Neural cell (in vitro differentiated cells): ENCODE results near the gene MYO7B. TPM values are rescaled to one million over a fixed set of nuclear protein-coding genes. Genes with fewer than 3 reads are reported as not detected.

Source experiments
- H2AFZ ChIP-seq: fragments of 200-600, 300-800 bp; sonication (generic), shearing (Covaris generic); 2 replicates; pipeline ENCODE4 v1.6.0; 2014; ENCODE audit warnings: low read depth, mild to moderate bottlenecking, antibody characterized with exemption, low read length, moderate library complexity
- H3F3A ChIP-seq: fragments of 200-600 bp; shearing (Covaris generic); 2 replicates; pipeline ENCODE4 v1.6.1; 2016; ENCODE audit warnings: mild to moderate bottlenecking, moderate library complexity, mixed read lengths, antibody characterized with exemption, low read length; ENCODE audit not compliant: insufficient read depth, poor library complexity, severe bottlenecking
- H3K27ac ChIP-seq: fragments of 200-600, 300-800 bp; sonication (generic), shearing (Covaris generic); 2 replicates; pipeline ENCODE4 v1.5.1; 2014; ENCODE audit warnings: mild to moderate bottlenecking, low read length, moderate library complexity
- H3K27me3 ChIP-seq: fragments of 300-800, 200-600 bp; sonication (generic), shearing (Covaris generic); 2 replicates; pipeline ENCODE4 v1.6.0; 2014; ENCODE audit warnings: mild to moderate bottlenecking, low read depth, low read length, moderate library complexity; ENCODE audit not compliant: insufficient read depth
- H3K36me3 ChIP-seq: fragments of 300-800, 200-600 bp; sonication (generic), shearing (Covaris generic); 2 replicates; pipeline ENCODE4 v1.5.1; 2014; ENCODE audit warnings: mild to moderate bottlenecking, antibody characterized with exemption, low read length, moderate library complexity; ENCODE audit not compliant: insufficient read depth
- H3K4me2 ChIP-seq: fragments of 300-800, 200-600 bp; sonication (generic), shearing (Covaris generic); 2 replicates; pipeline ENCODE4 v1.6.0; 2014; ENCODE audit warnings: mild to moderate bottlenecking, low read length
- H3K4me3 ChIP-seq: fragments of 300-800, 200-600 bp; sonication (generic), shearing (Covaris generic); 2 replicates; pipeline ENCODE4 v1.5.1; 2014; ENCODE audit warnings: mild to moderate bottlenecking, low read length, moderate library complexity
- H3K79me2 ChIP-seq: fragments of 200-600 bp; shearing (Covaris generic); replicated peaks from 2 replicates; pipeline ENCODE4 v1.6.0; 2014; ENCODE audit warnings: mild to moderate bottlenecking, low read length, moderate library complexity; ENCODE audit not compliant: insufficient read depth
- H3K9ac ChIP-seq: fragments of 300-800, 200-600 bp; sonication (generic), shearing (Covaris generic); 2 replicates; pipeline ENCODE4 v1.6.1; 2016; ENCODE audit warnings: mild to moderate bottlenecking, low read length, mixed read lengths
- H3K9me2 ChIP-seq: fragments of 200-600 bp; shearing (Covaris generic); 2 replicates; pipeline ENCODE4 v1.6.1; 2016; ENCODE audit warnings: mild to moderate bottlenecking, low read length, mixed read lengths; ENCODE audit not compliant: insufficient read depth
- H3K9me3 ChIP-seq: fragments of 200-600, 300-800 bp; sonication (generic), shearing (Covaris generic); 2 replicates; pipeline ENCODE4 v1.6.1; 2016; ENCODE audit warnings: mild to moderate bottlenecking, mixed run types, low read length, moderate library complexity, mixed read lengths
- H4K20me1 ChIP-seq: fragments of 200-600 bp; shearing (Covaris generic); 2 replicates; pipeline ENCODE4 v1.6.1; 2016; ENCODE audit warnings: mild to moderate bottlenecking, mixed run types; ENCODE audit not compliant: insufficient read depth
- CTCF ChIP-seq: fragments of 450-650 bp; IDR thresholded peaks from 2 replicates; pipeline ENCODE4 v1.5.1; 2014; ENCODE audit warnings: antibody characterized with exemption, mild to moderate bottlenecking, moderate library complexity; ENCODE audit not compliant: poor library complexity, severe bottlenecking
- EP300 ChIP-seq: fragments of 450-650 bp; conservative IDR thresholded peaks from 2 replicates; pipeline ENCODE4 v1.6.1; 2014; ENCODE audit warnings: antibody characterized with exemption, mild to moderate bottlenecking, moderate library complexity; ENCODE audit not compliant: poor library complexity, severe bottlenecking
- EZH2 ChIP-seq: fragments of 200-600, 300-800 bp; shearing (Covaris generic), sonication (generic); IDR thresholded peaks from 2 replicates; pipeline ENCODE4 v1.6.1; 2014; ENCODE audit warnings: antibody characterized with exemption, low read length, borderline replicate concordance, mild to moderate bottlenecking; ENCODE audit not compliant: insufficient read depth, poor library complexity, severe bottlenecking
- MXI1 ChIP-seq: fragments of 450-650 bp; conservative IDR thresholded peaks from 2 replicates; pipeline ENCODE4 v1.6.1; 2014; ENCODE audit warnings: antibody characterized with exemption, mild to moderate bottlenecking; ENCODE audit not compliant: poor library complexity, severe bottlenecking
- POLR2AphosphoS5 ChIP-seq: IDR thresholded peaks from 2 replicates; pipeline ENCODE4 v1.6.1; 2012
- RAD21 ChIP-seq: fragments of 450-650 bp; conservative IDR thresholded peaks from 2 replicates; pipeline ENCODE4 v1.6.1; 2014; ENCODE audit warnings: antibody characterized with exemption, mild to moderate bottlenecking, moderate library complexity
- REST ChIP-seq: IDR thresholded peaks from 2 replicates; pipeline ENCODE4 v1.6.1; 2012; ENCODE audit warnings: borderline replicate concordance
- SMC3 ChIP-seq: fragments of 450-650 bp; conservative IDR thresholded peaks from 2 replicates; pipeline ENCODE4 v1.6.1; 2014; ENCODE audit warnings: antibody characterized with exemption, mild to moderate bottlenecking, moderate library complexity; ENCODE audit not compliant: poor library complexity
- TAF1 ChIP-seq: IDR thresholded peaks from 2 replicates; pipeline ENCODE4 v1.6.1; 2012; ENCODE audit warnings: low read depth
- polyA plus RNA-seq: library from polyadenylated mRNA; depleted of rRNA; stranded (reverse); fragments of >200 nt; gene quantifications from 2 replicates; pipeline ENCODE4 v1.2.3, GENCODE V29; 2014

Gene MYO7B
- polyA plus RNA-seq, 1 donor from 2014 or later = 0.16 TPM

- no peak for TF ChIP-seq SMC3
- no peak for TF ChIP-seq RAD21
- no peak overlapping the region for H3K4me2 ChIP-seq
- H3K27ac ChIP-seq = no peak overlapping the region
- H3F3A ChIP-seq = no peaks in the 10 kb centered on the region
- H3K9me2 ChIP-seq = no peaks in the 10 kb centered on the region
- H3K27me3 ChIP-seq = no peaks in the 10 kb centered on the region
- H2AFZ ChIP-seq = no peak overlapping the region
- no peaks in the 10 kb centered on the region for H3K9me3 ChIP-seq
- no peak overlapping the region for H3K9ac ChIP-seq
- H3K79me2 ChIP-seq = no peaks in the 10 kb centered on the region
- no peaks in the 10 kb centered on the region for H4K20me1 ChIP-seq
- no peak overlapping the region for H3K4me3 ChIP-seq
- H3K36me3 ChIP-seq = no peaks in the 10 kb centered on the region
Measured at GRCh38 chr2:127575185-127575765, 39.8 kb downstream of the MYO7B start.

DNA sequence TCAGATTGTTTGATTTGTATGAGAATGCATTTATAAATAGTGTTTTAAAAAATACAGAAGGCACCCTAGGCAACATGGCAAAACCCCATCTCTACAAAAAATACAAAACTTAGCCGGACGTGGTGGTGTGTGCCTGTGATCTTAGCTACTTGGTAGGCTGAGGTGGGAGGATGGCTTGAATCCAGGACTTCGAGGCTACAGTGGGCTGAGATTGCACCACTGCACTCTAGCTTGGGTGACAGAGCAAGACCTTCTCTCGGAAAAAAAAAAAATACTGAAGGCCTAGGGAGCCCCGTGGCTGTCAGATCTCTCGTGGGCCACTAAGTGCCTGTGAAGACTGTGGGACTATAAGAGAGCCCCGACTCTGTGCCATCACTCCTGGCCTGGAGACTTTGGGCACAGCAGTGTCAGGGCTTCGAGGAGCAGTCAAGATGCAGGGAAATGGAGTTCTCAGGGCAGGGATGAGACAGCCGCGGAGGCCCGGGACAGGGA is 40.5 kb downstream of the MYO7B start:
- H2AFZ ChIP-seq = no peak overlapping the region
- TF ChIP-seq SMC3 (no peak), REST (no peak), MXI1 (no peak), TAF1 (no peak), EZH2 (no peak), EP300 (no peak), POLR2AphosphoS5 (no peak)

GRCh38 chr2:127576433-127577207 is 41.1 kb downstream of the MYO7B start:
- H3K9ac ChIP-seq = no peak overlapping the region
- no peaks in the 10 kb centered on the region for H3K79me2 ChIP-seq
- H3K9me2 ChIP-seq = no peaks in the 10 kb centered on the region
- H3F3A ChIP-seq = no peaks in the 10 kb centered on the region
- no peaks in the 10 kb centered on the region for H3K9me3 ChIP-seq
- H3K27me3 ChIP-seq = no peaks in the 10 kb centered on the region
- no peaks in the 10 kb centered on the region for H4K20me1 ChIP-seq
- no peak overlapping the region for H3K4me2 ChIP-seq
- H2AFZ ChIP-seq = no peak overlapping the region
- TF ChIP-seq RAD21 (no peak), EZH2 (no peak), TAF1 (no peak), POLR2AphosphoS5 (no peak), MXI1 (no peak), REST (no peak), EP300 (no peak), SMC3 (no peak), CTCF (no peak)
- no peak overlapping the region for H3K27ac ChIP-seq
- H3K4me3 ChIP-seq = no peak overlapping the region
- no peaks in the 10 kb centered on the region for H3K36me3 ChIP-seq

More for the DNA sequence above, 40.5 kb downstream of the MYO7B start:
- no peaks in the 10 kb centered on the region for H3K79me2 ChIP-seq
- no peaks in the 10 kb centered on the region for H3K36me3 ChIP-seq
- H3F3A ChIP-seq = no peaks in the 10 kb centered on the region
- no peaks in the 10 kb centered on the region for H3K9me2 ChIP-seq
- H3K27me3 ChIP-seq = no peaks in the 10 kb centered on the region
- no peak overlapping the region for H3K27ac ChIP-seq
- no peak overlapping the region for H3K4me2 ChIP-seq
- no peaks in the 10 kb centered on the region for H4K20me1 ChIP-seq
- no peak overlapping the region for H3K9ac ChIP-seq
- no peak overlapping the region for H3K4me3 ChIP-seq
- no peaks in the 10 kb centered on the region for H3K9me3 ChIP-seq
